ENCODE data around the gene MBNL2.

DNA sequence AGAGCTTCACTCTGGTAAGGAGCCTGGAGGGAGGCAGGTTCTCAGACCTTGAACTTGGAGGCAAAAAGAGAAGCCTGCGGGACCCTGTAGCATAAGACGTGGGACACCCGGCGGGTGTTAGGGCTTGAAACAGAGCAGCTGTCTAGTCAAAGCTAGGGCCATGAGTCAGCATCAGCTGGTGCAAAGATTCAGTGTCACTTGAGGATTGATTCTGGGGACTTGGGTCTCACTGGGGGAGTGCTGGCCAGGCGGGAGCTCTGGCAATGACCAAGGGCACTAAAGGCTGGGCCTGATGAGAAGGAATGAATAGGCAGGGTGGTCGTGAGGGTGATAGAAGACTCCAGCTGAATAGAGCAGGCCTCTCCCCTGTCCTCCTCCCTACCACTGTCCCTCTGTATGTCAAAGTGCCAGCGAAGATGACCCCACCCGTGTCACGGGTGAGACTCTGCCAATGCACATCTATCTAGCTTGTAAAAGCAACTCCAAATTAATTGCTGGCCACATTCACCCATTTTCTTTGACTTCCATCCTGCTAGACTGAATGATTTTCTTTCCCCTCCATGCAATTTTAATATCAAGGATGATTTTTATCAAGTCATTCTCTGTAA, 97.1 kb downstream of the MBNL2 start:
- TF ChIP-seq, protein P1, sequence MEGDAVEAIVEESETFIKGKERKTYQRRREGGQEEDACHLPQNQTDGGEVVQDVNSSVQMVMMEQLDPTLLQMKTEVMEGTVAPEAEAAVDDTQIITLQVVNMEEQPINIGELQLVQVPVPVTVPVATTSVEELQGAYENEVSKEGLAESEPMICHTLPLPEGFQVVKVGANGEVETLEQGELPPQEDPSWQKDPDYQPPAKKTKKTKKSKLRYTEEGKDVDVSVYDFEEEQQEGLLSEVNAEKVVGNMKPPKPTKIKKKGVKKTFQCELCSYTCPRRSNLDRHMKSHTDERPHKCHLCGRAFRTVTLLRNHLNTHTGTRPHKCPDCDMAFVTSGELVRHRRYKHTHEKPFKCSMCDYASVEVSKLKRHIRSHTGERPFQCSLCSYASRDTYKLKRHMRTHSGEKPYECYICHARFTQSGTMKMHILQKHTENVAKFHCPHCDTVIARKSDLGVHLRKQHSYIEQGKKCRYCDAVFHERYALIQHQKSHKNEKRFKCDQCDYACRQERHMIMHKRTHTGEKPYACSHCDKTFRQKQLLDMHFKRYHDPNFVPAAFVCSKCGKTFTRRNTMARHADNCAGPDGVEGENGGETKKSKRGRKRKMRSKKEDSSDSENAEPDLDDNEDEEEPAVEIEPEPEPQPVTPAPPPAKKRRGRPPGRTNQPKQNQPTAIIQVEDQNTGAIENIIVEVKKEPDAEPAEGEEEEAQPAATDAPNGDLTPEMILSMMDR (conservative IDR thresholded peaks at IDR 0.05; ENCODE audit: low read depth, low read length) = no peak
- TF ChIP-seq EZH2phosphoT487 (IDR thresholded peaks at IDR 0.05; ENCODE audit: borderline replicate concordance, low read length) = no peak
- no peak for TF ChIP-seq EZH2 (IDR thresholded peaks at IDR 0.05; ENCODE audit: low read length, unreplicated experiment)

Data from PC-3 (cell line).